Activated T-helper 9 cell treated with anti-CD3 and anti-CD28 coated beads, Interleukin-2, amount 50 U/mL, for 16 hours (primary cell): ENCODE data around the gene FCHSD2.
"Not testable (repeated sequence)": the region's sequence is repeated elsewhere in the genome, so short reads cannot be mapped to it uniquely, and the experiment has no call there.

Experiments used
- DNase-seq: peaks from one replicate; pipeline ENCODE4 v3.0.0-alpha.2; 2020; ENCODE audit warnings: low read depth

FCHSD2 gene

DNA sequence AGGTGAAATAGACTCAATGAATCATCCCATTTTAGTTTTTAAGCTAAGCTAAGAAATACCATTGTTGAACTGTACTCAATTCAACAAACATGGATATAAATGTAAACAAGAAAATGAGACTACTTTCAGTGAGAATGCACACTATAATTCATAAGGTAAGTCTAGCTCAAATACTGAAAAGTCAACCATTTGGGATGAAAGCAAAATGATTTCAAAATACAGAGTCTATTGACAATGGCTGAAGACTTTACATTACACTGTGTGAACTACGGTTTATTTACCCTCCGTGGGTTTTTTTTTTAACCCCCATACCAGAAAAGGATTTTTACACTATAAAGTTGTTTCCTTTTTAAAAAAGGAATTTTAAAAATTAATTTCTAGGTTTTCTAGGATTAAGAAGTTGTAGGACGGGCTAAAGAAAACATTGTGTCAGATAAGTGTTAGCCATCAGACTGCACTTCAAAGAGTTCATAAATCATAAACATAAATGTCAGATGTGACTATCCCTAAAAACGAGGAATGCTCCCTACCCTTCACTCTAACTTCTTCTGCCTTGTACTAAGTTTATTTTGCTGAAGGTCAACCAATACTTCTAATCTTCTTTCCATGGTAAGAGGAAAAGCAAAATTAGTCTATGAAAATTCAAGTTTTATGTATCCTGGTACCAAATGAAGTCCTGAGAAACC, 83.0 kb downstream of the FCHSD2 start:
- DNase-seq = no peak

DNA sequence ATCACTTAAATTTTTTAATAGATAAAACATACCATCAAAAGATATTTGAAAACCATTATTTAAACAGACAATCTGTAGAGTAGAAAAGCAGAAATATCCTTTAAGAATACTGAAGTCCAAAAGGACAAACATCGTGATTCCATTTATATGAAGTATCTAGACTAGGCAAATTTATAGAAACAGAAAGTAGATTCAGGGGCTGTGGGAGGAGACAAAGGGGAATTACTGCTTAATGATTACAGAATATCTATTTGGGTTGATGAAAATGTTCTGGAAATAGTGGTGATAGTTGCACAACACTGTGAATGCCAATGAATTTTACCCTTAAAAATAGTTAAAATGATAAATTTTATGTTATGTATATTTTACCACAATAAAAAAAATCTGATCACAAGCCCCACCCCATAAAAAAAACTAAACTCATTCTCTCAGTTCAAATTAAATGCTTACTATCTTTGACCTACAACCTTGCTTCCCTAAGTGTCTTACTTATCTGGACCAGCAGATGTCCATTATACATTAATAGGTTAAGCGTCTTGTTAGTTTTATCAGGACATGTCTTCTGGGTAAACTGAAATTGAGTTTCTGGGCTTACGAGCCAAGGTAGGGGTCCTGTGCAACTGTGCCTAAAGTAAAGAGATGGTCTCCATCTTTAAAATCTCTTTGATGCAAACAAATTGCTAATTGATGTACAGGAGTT, 86.3 kb downstream of the FCHSD2 start:
- no peak for DNase-seq

DNA sequence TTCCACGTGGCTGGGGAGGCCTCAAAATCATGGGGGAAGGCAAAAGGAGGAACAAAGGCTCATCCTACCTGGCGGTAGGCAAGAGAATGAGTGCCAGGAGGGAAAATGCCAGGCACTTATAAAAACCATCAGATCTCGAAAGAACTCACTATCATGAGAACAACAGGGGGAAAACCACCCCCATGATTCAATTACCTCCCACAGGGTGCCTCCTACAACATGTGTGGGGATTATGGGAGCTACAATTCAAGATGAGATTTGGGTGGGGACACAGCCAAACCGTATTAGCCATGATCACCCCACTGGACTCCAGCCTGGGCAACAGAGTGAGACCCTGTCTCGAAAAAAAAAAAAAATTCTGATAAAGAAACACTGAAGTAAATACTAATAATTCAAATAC, 87.1 kb downstream of the FCHSD2 start:
- no peak for DNase-seq

DNA sequence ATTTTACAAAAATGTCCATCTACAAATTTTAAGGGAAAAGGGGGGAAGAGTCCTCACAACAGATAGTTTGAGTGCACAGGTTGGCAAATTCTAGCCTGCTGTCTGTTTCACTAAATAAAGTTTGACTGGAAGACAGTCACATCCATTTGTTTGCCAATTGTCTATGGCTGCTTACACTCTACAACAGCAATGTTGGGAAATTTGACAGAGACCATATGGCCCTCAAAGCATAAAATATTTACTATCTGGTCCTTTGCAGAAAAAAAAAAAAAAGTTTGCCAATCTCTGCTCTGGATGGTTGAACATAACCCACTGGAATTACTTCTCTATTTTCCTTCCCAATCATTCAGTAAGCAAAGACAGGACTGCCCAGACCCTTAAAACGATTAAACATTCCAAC, 88.2 kb downstream of the FCHSD2 start:
- no peak for DNase-seq

DNA sequence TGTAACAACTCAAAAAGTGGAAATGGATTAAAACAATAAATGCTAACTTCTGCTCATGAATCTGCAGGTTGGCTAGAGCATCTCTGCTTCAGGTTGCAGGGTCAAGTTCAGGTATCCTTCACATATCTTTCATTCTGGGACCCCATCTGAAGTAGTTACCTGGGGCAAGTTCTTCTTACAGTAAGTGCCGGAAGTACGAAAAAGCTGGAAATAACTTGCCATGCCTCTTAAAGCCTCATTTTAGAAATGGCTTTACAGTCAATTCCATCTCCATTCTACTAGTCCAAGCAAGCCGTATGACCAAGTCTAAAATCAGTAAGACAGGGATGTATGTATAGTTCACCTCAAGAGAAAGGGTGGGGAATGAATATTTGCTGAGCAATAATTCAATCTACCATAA, 93.7 kb downstream of the FCHSD2 start:
- no peak for DNase-seq

DNA sequence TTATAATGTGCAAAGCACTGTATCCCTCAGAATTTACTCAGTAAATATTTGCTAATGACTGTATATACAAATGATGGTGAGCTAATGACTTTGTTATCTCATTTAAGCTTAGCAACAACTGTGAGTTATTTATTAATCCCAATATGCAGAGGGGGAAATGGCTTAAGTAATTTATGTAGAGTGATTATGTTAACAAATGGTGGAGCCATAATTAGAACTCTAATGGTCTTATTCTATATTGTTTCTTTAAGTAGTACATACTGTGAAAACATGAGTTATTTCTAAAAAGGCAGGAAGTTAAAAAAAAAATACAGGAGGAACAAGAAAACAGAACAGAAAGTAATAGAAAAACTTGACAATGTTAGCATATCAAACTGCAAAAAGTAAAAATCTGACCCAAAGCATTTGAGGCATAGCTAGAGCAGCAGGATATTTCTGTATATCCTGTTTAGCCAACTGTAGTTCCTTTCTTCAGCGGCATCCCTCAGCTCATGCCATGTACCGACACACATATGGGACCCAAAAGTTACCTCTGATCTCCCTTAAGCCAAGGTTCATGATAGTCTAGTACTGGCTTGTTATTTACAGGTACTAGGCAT, 94.2 kb downstream of the FCHSD2 start:
- no peak for DNase-seq

DNA sequence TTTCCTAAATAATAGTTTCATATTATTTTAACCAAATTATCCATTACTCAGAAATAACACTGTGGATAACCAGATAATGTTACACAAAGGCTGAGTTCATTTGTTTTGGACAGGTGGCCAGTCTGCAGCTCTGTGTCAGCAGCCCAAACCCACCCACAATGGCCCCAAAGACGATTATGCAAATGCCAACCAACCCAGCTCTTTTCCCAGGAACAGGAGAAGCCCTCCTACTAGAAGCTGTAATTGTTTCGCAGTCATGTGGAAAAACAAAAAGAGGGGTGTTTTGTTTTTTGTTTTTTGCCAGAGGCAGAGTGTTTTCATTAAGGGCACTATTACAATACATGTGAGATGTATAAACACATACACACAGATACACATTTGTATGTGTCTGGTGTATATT, 102.1 kb downstream of the FCHSD2 start:
- no peak for DNase-seq

DNA sequence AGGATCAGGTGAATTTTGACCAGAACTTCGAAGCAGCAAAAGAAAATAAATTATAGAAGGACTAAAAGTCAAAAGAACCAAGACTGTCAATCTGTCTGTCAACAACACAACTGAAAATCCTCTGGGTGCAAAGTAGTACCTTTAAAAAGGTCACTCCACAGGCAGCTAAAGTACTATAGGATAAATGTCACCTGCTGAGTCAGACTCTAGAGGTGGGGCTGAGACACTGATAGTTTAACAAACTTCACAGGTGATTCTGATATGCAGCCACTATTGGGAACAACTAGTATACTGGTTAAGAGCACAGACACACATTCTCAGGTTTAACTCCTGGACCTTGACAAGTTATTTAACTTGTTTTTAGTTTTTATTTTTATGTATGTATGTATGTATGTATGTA, 107.3 kb downstream of the FCHSD2 start:
- DNase-seq = no peak

DNA sequence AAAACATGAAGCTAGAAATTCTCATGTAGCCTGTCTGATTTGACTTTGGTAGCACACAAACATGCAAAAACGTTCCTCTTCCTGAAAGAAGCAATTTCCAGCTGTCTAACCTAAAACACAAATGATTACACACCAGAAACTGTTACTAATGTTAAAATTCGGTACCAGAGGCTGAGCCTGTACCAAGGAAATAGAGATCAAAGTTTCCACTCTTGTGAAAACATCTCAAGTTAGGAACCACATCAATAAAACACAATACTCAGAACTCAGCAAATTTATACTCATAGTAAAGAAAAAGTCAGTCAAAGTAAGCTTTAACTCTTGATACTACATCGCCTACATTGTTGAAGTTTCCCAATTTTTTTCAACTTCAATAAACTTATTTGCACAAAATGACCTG, 107.8 kb downstream of the FCHSD2 start:
- DNase-seq = no peak

DNA sequence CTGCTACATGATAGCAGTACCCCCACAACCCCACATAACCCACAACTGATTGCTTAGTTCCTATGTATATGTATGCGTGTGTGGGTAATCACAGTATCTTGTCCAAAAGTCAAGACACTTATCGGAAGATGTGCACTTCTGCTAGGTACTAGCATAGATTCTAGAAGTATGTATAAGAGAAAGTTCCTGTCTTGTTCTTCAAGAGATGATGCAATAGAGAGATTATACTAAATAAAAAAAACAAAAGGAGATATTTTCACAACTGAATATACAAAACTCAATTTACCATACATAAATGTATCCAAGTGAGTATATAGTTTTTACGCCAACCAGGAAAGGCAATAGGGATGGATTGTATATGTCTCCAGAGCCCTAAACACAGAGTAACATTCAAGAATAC, 112.0 kb downstream of the FCHSD2 start:
- no peak for DNase-seq

DNA sequence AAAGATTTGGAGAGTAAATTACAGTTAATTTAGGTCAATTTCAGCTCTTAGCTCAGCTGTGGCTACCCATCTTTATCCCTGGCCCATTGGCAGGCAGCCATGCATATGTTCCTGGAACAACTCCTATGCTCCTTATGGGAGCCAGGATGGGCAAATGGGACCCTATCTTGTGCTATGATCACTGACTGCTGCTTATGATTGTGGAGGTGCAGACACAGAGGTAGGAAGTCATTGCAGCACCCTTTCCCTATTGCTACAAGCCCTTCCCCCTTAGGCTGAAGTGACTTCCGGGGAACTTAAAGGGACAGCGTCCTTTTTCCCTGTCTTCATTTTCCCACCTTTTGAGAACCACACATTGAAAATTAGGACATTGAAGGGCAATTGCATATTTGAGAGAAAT, 112.7 kb downstream of the FCHSD2 start:
- DNase-seq = no peak

DNA sequence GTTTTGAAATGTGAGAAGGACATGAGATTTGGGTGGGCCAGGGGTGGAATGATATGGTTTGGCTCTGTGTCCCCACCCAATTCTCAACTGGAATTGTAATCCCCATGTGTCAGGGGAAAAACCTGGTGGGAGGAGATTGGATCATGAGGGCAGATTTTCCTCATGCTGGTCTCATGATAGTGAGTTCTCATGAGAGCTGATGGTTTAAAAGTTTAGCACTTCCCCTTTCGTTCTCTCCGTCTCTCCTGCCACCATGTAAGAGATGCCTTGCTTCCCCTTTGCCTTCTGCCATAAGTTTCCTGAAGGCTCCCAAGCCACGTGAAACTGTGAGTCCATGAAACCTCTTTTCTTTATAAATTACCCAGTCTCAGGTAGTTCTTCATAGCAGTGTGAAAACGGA, 113.5 kb downstream of the FCHSD2 start:
- DNase-seq = no peak

DNA sequence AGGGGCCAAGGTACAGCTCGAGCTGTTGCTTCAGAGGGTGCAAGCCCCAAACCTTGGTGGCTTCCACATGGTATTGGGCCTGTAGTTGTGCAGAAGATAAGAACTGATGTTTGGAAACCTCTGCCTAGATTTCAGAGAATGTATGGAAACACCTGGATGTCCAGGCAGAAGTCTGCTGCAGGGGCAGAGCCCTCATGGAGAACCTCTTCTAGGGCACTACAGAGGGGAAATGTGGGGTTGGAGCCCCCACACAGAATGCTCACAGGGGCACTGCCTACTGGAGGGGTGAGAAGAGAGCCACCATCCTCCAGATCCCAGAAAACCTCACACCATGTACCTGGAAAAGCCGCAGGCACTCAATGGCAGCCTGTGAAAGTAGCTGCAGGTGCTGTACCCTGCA, 114.3 kb downstream of the FCHSD2 start:
- not testable (repeated sequence) for DNase-seq

DNA sequence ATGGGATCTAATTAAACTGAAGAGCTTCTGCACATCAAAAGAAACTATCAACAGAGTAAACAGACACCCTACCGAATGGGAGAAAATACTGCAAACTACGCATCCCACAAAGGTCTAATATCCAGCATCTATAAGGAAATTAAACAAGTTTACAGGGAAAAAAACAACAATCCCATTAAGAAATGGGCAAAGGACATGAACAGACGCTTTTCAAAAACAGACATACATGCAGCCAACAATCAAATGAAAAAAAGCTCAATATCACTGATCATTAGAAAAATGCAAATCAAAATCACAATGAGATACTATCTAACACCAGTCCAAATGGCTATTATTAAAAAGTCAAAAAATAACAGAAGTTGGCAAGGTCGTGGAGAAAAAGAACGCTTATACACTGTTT, 117.5 kb downstream of the FCHSD2 start:
- DNase-seq = no peak

DNA sequence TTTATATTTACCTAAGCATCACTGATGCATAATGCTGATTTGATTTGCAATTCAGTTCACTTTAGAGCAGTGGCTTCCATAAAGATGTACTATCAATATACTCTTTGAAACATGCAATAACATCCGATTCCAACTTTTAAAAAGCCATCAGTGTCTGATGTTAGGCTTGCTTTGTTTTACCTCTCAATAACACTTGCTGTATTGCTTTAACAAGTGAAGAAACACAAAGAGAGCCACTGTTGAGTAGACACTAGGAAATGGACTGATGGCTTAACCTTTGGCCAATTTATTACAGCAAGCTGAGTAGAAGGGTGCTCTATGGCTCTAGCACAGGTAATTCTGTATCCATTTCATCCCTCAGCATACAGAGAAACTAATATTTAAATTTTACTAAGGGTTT, 122.1 kb downstream of the FCHSD2 start:
- no peak for DNase-seq

DNA sequence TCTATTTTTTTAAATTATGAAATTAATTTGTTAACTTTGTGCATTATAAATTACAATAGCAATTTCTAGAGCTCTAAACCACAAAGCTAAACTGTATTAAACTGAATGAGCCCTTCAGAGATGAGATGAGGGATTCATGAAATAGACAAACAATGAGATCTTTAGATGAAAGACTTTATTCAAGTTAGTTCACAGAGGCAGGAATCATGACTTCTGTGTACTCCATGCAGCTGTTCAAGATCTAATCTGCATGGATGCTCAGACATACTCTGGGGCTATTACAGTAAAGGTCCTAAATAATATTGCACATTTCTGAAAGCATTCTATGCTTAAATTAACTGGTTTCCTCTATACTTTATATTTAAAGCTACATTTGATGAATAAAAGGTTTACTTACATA, 122.7 kb downstream of the FCHSD2 start:
- no peak for DNase-seq

DNA sequence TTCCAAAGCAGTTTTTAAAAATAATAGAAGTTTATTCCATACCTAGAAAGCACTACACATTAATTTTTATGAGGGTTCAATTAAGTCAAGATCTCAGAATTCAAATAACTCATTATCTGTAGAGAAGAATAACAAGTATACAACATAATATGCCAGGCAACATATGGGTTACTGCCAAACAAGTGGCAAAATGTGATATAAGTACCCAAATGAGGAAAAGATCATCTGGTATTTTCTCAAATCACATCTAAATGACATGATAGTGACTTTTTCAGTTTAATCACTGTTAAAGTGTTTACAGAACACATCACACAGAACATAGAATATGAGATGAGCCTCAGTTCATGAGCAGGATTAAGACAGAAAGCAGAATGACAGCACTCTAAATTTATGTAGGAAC, 123.3 kb downstream of the FCHSD2 start:
- DNase-seq = no peak

DNA sequence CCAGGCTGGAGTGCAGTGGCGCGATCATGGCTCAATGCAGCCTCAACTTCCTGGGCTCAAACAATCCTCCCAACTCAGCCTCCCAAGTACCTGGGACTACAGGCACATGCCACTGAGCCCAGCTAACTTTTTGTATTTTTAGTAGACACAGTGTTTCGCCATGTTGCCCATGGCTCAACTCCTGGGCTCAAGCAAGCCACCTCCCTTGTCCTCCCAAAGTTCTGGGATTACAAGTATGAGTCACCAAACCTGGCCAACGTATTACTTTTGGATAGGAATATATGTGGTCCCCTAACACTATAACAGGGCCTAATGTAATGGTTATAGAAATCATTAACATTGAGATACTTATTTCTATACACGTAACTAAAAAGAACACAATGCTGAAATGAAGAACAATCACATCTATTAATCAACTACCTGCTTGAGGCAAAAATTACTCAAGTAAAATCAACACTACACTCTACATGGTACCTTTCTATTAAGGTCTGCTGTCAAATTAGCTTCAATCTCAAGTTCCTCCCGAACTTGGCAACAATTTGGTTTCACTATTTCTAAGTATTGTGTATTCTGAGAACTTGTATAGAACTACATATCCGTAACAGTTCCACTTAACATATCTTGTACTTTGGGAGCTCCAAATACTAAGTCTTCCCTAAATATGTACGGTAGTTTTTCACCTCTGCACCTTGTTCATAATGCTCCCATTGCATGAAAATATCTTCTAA, 124.9 kb downstream of the FCHSD2 start:
- DNase-seq = no peak

DNA sequence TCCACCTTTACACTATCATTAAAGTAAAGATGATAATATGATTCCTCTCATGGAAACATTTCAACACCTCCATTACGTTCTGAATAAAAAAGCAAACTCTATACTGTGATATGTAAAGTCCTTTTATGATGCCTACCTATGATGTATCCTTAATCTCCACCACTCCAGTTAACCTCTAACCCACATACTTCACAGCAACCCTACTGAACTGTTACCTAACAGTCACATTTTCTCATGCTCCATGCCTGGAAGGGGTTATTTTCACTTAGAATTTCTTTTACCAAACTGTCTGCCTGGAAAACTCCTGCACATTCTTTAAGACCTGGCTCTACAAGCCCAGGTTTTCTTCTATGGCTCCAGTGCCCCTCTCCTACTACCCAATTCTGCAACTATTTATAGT, 129.1 kb downstream of the FCHSD2 start:
- no peak for DNase-seq

DNA sequence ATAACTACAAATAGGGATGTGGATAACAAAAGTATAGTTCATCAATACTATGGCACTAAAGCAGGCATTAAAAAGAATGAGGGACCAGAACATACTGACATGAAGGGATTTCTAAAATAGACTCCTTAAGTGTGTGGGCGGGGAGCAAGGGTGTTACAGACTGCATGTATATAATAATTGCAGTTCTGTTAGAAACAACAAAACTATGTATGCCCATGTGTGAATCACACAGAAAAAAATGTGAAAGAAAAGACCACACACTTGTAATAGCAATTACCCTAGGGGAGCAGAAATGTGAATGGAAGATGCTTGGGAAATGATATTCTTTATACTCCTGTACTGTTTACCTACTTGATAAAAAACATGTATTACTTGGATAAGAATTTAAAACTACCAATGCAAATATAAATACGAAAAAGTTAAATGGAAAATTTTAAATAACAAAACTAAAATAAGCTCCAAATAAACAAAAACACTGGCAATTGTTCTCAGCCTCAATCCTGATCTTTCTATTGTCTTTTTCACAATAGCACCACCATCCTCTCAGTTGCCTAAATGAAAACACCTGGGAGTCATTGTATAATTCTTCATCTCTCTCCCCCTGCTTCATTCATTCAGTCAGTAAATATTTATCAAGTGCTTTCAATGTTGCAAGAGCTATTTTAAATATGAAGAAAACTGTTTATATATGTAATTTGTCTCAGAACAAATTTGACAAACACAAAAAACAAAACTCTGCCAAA, 129.8 kb downstream of the FCHSD2 start:
- no peak for DNase-seq

DNA sequence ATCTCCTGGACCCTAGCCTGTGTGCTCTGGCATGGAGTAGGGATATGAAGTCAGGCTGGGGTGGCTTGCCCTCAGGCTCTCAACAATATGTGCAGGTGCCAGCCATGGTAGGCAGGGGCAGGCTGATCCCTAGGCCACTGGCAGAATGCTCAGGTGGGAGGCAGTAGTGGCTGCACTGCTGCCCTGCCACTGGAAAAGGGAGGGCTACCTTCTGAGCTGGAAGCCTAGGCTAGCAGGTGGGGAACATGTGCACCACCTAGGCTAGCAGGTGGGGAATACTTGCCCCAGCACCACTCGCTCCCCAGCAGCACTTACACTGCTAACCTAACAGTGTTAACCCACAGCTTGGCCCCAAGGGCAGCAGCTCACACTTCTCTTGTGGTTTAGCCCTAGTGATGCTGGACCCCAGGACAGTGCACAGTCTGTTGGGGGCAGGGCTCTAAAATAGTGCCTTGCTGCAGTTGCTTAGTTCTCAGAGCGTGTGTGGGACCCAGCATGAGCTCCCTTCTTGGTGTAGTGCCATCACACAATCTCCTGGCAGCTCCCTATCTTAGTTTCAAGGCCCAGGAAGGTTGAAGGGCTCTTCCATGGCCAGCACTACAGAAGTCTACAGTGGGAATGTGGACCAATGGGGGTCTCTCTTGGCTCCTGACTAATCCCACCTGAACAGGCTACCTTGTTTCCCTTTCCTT, 130.8 kb downstream of the FCHSD2 start:
- no peak for DNase-seq

DNA sequence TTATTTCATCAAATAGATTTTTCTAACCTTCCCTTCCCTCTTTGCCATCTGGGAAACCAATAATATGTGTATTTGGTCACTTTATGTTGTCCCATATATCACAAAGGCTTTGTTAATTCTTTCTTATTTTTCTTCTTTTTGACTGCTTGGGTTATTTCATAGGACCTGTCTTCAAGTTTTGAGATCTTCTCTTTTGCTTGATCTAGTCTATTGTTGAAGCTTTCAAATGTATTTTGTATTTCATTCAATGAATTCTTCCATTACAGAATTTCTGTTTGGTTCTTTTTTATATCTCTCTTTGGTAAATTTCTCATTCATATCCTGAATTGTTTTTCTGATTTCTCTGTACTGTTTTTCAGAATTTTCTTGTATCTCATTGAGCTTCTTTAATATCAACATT, 132.1 kb downstream of the FCHSD2 start:
- no peak for DNase-seq
